GM18907 (cell line): ENCODE data around the gene FBXW11.
"Not testable (repeated sequence)": the region's sequence is repeated elsewhere in the genome, so short reads cannot be mapped to it uniquely, and the experiment has no call there.

Source experiments
- ATAC-seq: cut with Tn5 transposase; IDR thresholded peaks from one replicate; pipeline ENCODE4 v1.9.1; 2021; ENCODE audit warnings: mild to moderate bottlenecking, moderate library complexity; ENCODE audit not compliant: unreplicated experiment

FBXW11 gene

GRCh38 chr5:172020110-172020786, 13.8 kb upstream of the FBXW11 start:
- not testable (repeated sequence) for ATAC-seq

- ATAC-seq, result no peak
These were observed 8.9 kb upstream of the FBXW11 start for GRCh38 chr5:172015346-172015745.

- no peak for ATAC-seq
These were observed 3.8 kb upstream of the FBXW11 start for GRCh38 chr5:172010278-172010677.

GRCh38 chr5:172009536-172010270, 3.3 kb upstream of the FBXW11 start:
- no peak for ATAC-seq

GRCh38 chr5:172008689-172009141, 2.3 kb upstream of the FBXW11 start:
- ATAC-seq, result no peak

GRCh38 chr5:172008111-172008455, 1.6 kb upstream of the FBXW11 start:
- ATAC-seq, result no peak

- no peak for ATAC-seq
These were observed 1.0 kb upstream of the FBXW11 start for GRCh38 chr5:172007175-172008110.

GRCh38 chr5:172005708-172006320, 624 bp downstream of the FBXW11 start:
- peak; percentile 10 for ATAC-seq

- ATAC-seq, result no peak
These were observed 1.6 kb downstream of the FBXW11 start for GRCh38 chr5:172004824-172005237.

GRCh38 chr5:172003746-172004145, 2.7 kb downstream of the FBXW11 start:
- no peak for ATAC-seq

- no peak for ATAC-seq
These were observed 3.5 kb downstream of the FBXW11 start for GRCh38 chr5:172002840-172003512.

- ATAC-seq, result no peak
These were observed 4.1 kb downstream of the FBXW11 start for GRCh38 chr5:172002310-172002709.

GRCh38 chr5:171999877-172000276, 6.6 kb downstream of the FBXW11 start:
- ATAC-seq, result peak; percentile 50

- ATAC-seq, result no peak
These were observed 7.3 kb downstream of the FBXW11 start for GRCh38 chr5:171999100-171999499.

GRCh38 chr5:171997011-171997410, 9.4 kb downstream of the FBXW11 start:
- no peak for ATAC-seq

GRCh38 chr5:171992813-171993212, 13.6 kb downstream of the FBXW11 start:
- no peak for ATAC-seq

GRCh38 chr5:171992305-171992704, 14.1 kb downstream of the FBXW11 start:
- no peak for ATAC-seq

- ATAC-seq, result no peak
These were observed 15.8 kb downstream of the FBXW11 start for GRCh38 chr5:171990713-171991015.

GRCh38 chr5:171989946-171990712, 16.3 kb downstream of the FBXW11 start:
- ATAC-seq, result no peak

GRCh38 chr5:171989276-171989675, 17.2 kb downstream of the FBXW11 start:
- ATAC-seq, result peak; percentile 75
